DND-41 (cell line): Measurements from ENCODE around the gene ZNF416.

ENCODE experiments used
- EZH2 ChIP-seq: IDR thresholded peaks from 3 replicates; pipeline ENCODE4 v1.6.1; 2012; ENCODE audit warnings: borderline replicate concordance, low read depth, mild to moderate bottlenecking, moderate library complexity, low read length, inconsistent platforms; ENCODE audit not compliant: severe bottlenecking
- TF ChIP-seq, protein P1 (sequence below): IDR thresholded peaks from 2 replicates; pipeline ENCODE4 v1.5.1; 2012; ENCODE audit warnings: borderline replicate concordance, low read length, moderate library complexity, mild to moderate bottlenecking; ENCODE audit not compliant: poor library complexity, severe bottlenecking; ENCODE audit errors: extremely low read depth

DNA sequence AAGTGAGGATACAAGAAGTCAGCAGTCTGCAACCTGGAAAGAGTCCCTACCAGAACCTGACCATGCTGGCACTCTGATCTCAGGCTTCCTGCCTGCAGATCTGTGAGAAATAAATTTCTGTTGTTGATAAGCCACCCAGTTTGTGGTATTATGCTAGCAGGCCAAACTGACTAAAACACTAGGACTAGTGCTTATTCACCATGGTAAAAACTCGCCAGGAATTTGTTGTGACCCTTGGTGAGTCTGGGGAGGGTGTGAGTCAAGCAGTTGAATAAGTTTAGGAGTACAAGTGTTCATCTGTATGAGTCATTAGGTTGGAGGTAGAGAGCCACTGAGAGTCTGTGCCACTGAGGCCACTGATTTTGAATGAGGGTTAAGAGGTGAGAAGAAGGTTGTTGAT lies 8.8 kb upstream of the ZNF416 start:
- no peak for TF ChIP-seq EZH2
- TF ChIP-seq, protein P1, sequence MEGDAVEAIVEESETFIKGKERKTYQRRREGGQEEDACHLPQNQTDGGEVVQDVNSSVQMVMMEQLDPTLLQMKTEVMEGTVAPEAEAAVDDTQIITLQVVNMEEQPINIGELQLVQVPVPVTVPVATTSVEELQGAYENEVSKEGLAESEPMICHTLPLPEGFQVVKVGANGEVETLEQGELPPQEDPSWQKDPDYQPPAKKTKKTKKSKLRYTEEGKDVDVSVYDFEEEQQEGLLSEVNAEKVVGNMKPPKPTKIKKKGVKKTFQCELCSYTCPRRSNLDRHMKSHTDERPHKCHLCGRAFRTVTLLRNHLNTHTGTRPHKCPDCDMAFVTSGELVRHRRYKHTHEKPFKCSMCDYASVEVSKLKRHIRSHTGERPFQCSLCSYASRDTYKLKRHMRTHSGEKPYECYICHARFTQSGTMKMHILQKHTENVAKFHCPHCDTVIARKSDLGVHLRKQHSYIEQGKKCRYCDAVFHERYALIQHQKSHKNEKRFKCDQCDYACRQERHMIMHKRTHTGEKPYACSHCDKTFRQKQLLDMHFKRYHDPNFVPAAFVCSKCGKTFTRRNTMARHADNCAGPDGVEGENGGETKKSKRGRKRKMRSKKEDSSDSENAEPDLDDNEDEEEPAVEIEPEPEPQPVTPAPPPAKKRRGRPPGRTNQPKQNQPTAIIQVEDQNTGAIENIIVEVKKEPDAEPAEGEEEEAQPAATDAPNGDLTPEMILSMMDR: no peak
